SU-DHL-6 (cell line): ENCODE results near the gene NUBPL.

Experiments used
- H2AFZ ChIP-seq: fragments of 200-600 bp; sonication (generic); 2 replicates; pipeline ENCODE4 v1.6.1; 2014; ENCODE audit warnings: low read depth, mild to moderate bottlenecking, moderate library complexity, mixed read lengths, antibody characterized with exemption, low read length; ENCODE audit not compliant: severe bottlenecking
- H3F3A ChIP-seq: fragments of 200-600 bp; shearing (Covaris generic); 2 replicates; pipeline ENCODE4 v1.6.0; 2016; ENCODE audit warnings: antibody characterized with exemption, mild to moderate bottlenecking; ENCODE audit not compliant: insufficient read depth
- H3K27ac ChIP-seq: fragments of 200-600 bp; sonication (generic); 2 replicates; pipeline ENCODE4 v1.5.1; 2016; ENCODE audit warnings: low read depth, mild to moderate bottlenecking, low read length, moderate library complexity, mixed read lengths
- H3K27me3 ChIP-seq: fragments of 200-600 bp; sonication (generic), shearing (Covaris generic); 2 replicates; pipeline ENCODE4 v1.6.0; 2014; ENCODE audit warnings: mild to moderate bottlenecking, low read length
- H3K36me3 ChIP-seq: fragments of 200-600 bp; sonication (generic); 2 replicates; pipeline ENCODE4 v1.6.1; 2014; ENCODE audit warnings: mild to moderate bottlenecking, low read length, mixed read lengths
- H3K4me2 ChIP-seq: fragments of 300-600, 200-600 bp; shearing (Covaris generic), sonication (generic); 2 replicates; pipeline ENCODE4 v1.6.0; 2014; ENCODE audit warnings: low read length, low read depth, mild to moderate bottlenecking; ENCODE audit not compliant: poor library complexity, severe bottlenecking
- H3K4me3 ChIP-seq: fragments of 200-600 bp; sonication (generic); 2 replicates; pipeline ENCODE4 v1.5.1; 2014; ENCODE audit warnings: antibody characterized with exemption, low read length, mild to moderate bottlenecking, mixed read lengths; ENCODE audit not compliant: insufficient read depth, poor library complexity, severe bottlenecking
- H3K79me2 ChIP-seq: fragments of 200-600 bp; sonication (generic); 2 replicates; pipeline ENCODE4 v1.6.1; 2014; ENCODE audit warnings: mild to moderate bottlenecking, low read length, moderate library complexity; ENCODE audit not compliant: insufficient read depth
- H3K9ac ChIP-seq: fragments of 200-600 bp; sonication (generic); 2 replicates; pipeline ENCODE4 v1.7.0; 2014; ENCODE audit warnings: mild to moderate bottlenecking, low read length
- H3K9me2 ChIP-seq: fragments of 200-600 bp; sonication (generic); replicated peaks from 2 replicates; pipeline ENCODE4 v1.6.1; 2014; ENCODE audit warnings: low read length; ENCODE audit not compliant: insufficient read depth
- H3K9me3 ChIP-seq: fragments of 200-600 bp; sonication (generic); 2 replicates; pipeline ENCODE4 v1.6.1; 2014; ENCODE audit warnings: low read length, mixed read lengths; ENCODE audit not compliant: insufficient read depth
- H4K20me1 ChIP-seq: fragments of 200-600 bp; sonication (generic); 2 replicates; pipeline ENCODE4 v1.6.1; 2014; ENCODE audit warnings: low read depth, mild to moderate bottlenecking, antibody characterized with exemption, low read length, moderate library complexity, mixed read lengths
- EZH2phosphoT487 ChIP-seq: fragments of 200-600 bp; sonication (generic), shearing (Covaris generic); conservative IDR thresholded peaks from 2 replicates; pipeline ENCODE4 v1.6.1; 2018; ENCODE audit warnings: mild to moderate bottlenecking, antibody characterized with exemption, low read length, moderate library complexity, mixed read lengths
- TF ChIP-seq, protein P1 (sequence below): fragments of 200-600 bp; sonication (generic); IDR thresholded peaks from one replicate; pipeline ENCODE4 v1.5.1; 2017; ENCODE audit warnings: antibody characterized with exemption, mild to moderate bottlenecking, low read length, moderate library complexity; ENCODE audit not compliant: insufficient read depth, poor library complexity, severe bottlenecking

NUBPL gene

DNA sequence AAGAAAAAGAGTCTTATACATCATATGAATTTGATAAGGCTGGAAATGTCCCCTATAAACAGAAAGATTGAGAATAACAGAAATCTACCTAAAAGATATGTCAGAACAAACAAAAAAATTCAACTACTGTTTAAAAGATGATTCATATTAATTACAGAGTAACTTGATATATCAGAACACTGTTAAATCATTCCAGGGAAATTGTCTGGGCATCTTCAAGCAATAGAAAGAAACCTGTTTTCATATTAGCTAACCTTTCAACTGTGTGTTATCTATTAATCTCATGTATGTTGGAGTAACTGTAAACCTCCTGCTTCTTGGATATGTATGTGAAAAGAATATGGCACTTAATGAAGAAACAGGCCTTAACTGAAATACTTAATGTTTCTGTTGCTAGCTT, 96.7 kb downstream of the NUBPL start:
- Histone ChIP-seq H4K20me1 (no peaks in the 10 kb centered on the region), H3K9ac (no peak overlapping the region), H3K4me3 (no peak overlapping the region)

DNA sequence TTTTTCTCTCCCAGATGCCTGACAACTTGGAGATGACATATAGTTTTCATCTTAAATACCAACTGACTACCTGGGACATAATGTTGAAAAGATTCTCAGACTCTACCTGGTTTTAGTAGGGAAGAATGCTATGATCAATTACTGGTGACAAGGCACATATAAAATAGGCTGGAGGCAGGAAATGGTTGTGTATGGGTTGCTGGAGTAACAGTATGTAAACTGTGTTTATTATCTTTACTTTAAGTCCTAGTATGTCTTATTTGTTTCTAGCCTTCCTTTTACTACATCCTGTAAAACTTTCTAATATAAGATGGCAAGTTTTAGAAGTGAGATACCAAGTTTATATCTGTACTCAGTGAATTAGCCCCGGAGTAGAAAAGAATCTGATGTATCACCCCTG, 98.1 kb downstream of the NUBPL start:
- Histone ChIP-seq H2AFZ (no peak overlapping the region), H3K36me3 (no peaks in the 10 kb centered on the region), H4K20me1 (no peaks in the 10 kb centered on the region), H3K9me3 (no peaks in the 10 kb centered on the region), H3K27ac (no peak overlapping the region), H3K9ac (no peak overlapping the region), H3K27me3 (no peaks in the 10 kb centered on the region), H3K9me2 (no peaks in the 10 kb centered on the region), H3K4me2 (no peak overlapping the region), H3K79me2 (no peaks in the 10 kb centered on the region), H3F3A (no peaks in the 10 kb centered on the region), H3K4me3 (no peak overlapping the region)
- TF ChIP-seq EZH2phosphoT487: no peak
- TF ChIP-seq, protein P1, sequence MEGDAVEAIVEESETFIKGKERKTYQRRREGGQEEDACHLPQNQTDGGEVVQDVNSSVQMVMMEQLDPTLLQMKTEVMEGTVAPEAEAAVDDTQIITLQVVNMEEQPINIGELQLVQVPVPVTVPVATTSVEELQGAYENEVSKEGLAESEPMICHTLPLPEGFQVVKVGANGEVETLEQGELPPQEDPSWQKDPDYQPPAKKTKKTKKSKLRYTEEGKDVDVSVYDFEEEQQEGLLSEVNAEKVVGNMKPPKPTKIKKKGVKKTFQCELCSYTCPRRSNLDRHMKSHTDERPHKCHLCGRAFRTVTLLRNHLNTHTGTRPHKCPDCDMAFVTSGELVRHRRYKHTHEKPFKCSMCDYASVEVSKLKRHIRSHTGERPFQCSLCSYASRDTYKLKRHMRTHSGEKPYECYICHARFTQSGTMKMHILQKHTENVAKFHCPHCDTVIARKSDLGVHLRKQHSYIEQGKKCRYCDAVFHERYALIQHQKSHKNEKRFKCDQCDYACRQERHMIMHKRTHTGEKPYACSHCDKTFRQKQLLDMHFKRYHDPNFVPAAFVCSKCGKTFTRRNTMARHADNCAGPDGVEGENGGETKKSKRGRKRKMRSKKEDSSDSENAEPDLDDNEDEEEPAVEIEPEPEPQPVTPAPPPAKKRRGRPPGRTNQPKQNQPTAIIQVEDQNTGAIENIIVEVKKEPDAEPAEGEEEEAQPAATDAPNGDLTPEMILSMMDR: no peak

More for the DNA sequence above, 96.7 kb downstream of the NUBPL start:
- H3K27ac ChIP-seq: no peak overlapping the region
- H3K36me3 ChIP-seq: no peaks in the 10 kb centered on the region
- H3F3A ChIP-seq: no peaks in the 10 kb centered on the region
- no peaks in the 10 kb centered on the region for H3K79me2 ChIP-seq
- no peak overlapping the region for H2AFZ ChIP-seq
- H3K4me2 ChIP-seq: no peak overlapping the region
- TF ChIP-seq, protein P1: no peak
- TF ChIP-seq EZH2phosphoT487: no peak
- no peaks in the 10 kb centered on the region for H3K9me3 ChIP-seq
- H3K27me3 ChIP-seq: no peaks in the 10 kb centered on the region
- no peaks in the 10 kb centered on the region for H3K9me2 ChIP-seq

DNA sequence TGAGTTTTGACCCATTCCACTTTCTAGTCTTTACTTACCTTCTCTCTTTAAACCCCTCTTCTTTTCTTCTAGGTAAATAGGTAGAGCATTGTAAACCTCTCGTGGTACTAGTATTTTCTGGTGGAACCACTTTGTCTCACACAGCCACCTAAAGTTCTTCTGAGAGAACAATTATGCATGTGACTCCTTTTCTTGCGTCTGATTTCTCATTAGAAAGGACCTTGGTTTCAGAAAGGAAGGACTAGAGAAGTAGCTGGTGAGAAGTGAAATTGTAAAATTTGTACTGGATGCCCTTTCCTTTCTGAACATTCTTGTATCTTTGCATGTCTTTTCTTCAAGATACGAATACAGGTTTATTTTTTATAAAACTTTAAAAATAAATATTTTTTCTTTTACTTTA, 99.0 kb downstream of the NUBPL start:
- Histone ChIP-seq H4K20me1 (no peaks in the 10 kb centered on the region), H3K9ac (no peak overlapping the region), H3K36me3 (no peaks in the 10 kb centered on the region), H2AFZ (no peak overlapping the region), H3K27ac (no peak overlapping the region), H3K9me3 (no peaks in the 10 kb centered on the region), H3K4me2 (no peak overlapping the region), H3K79me2 (no peaks in the 10 kb centered on the region), H3K27me3 (no peaks in the 10 kb centered on the region), H3K9me2 (no peaks in the 10 kb centered on the region), H3F3A (no peaks in the 10 kb centered on the region), H3K4me3 (no peak overlapping the region)
- TF ChIP-seq, protein P1: no peak
- no peak for TF ChIP-seq EZH2phosphoT487
